ENCODE data around the gene TDRD10.

The TDRD10 gene

DNA sequence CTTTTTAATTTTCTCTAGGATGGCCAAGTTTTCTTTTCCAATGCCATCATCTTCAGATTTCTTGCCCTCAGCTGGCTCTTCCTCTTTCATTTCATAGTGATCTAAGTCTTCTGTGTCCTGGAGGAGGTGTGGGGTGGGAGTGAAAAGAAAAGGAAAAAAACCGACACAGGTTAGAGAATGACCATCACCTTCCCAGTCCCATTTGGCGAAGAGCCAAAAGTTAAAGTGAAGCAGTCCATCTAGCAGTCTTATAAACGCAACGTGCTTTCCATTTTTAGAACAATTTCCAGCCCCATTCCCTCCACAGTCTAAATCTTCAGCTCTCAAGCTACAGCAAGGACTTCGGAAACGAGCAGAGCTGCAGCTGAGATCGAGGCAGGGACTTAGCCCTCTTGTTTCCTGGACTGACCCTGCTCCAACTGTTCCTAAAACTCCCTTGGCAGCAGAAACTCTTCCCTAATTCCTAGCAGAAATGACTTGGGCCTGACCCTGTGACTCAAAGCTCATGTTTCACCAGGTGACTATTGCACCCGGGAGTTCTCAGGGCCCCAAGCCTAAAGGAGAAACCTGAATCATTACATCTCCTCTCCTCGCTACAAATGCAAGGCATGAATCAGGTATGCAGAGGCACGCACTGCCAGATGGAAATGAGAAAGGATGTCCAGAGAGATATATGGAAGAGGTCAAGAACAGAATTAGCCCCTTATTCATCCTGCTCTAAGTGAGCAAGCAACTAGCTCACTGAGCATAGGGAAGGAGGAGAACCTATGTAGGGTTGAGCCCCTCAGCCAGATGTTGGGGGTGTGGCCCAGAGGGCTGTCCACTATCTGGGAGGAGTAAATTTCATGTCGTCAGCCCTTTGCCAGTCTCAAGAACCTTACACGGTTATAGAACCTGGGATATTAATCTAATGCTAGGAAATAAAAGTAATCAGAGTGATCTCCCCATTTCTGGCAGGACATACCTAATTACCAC lies 51.3 kb downstream of the TDRD10 start:
- no peak for DNase-seq (ENCODE audit: low read depth in 2 of 2)

DNA sequence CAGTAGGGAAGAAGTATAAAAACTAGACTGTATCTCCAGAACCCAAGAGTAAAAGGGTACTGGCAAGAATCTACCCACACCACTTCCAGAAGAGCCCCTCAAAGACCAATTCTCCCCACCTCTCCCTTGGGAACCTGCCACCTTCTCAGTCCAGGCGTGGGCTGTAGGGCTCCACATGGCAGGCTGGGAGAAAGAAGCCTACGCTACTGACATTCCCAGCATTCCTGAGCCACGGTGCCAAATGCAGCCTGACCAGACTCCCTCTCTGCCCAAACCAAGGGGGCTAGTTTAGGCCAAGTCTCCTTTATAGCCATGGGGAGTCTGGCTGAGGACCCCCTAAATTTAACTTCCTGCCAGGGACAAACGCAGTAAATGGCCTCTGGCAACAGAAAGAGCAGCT lies 54.4 kb downstream of the TDRD10 start:
- DNase-seq (ENCODE audit: low read depth in 2 of 2), result no peak

DNA sequence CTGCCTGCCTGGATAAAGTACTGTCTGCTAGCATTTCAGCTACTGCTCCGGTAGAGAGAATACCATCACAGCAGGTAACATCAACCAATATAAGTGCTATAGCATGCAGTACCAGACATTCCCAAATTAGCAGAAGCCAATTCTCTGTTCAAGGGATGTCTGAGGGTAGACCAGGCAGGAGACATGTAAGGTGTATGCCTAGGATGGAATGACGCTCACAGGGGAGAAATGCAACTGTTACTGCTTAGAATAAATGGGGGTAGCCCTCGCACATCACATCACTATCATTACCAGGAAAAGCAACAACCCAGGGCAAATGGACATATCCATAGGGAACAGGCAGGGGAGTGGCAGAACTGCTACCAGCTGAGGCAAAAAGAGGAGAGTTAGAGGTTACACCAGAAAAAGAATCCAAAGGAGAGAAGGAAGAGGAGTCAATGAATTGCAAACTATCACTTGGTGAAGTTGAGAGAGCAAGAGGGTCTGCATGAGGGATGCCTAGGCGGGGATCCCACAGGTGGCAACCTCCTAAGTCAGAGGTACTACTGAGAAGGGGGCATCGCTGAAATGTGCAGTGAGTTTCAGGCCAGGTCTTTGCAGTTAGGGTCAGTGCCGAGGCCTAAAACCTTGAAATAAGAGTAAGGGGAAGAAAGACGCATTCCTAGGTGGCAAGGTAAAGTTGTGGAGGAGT lies 55.4 kb downstream of the TDRD10 start:
- no peak for DNase-seq (ENCODE audit: low read depth in 2 of 2)

DNA sequence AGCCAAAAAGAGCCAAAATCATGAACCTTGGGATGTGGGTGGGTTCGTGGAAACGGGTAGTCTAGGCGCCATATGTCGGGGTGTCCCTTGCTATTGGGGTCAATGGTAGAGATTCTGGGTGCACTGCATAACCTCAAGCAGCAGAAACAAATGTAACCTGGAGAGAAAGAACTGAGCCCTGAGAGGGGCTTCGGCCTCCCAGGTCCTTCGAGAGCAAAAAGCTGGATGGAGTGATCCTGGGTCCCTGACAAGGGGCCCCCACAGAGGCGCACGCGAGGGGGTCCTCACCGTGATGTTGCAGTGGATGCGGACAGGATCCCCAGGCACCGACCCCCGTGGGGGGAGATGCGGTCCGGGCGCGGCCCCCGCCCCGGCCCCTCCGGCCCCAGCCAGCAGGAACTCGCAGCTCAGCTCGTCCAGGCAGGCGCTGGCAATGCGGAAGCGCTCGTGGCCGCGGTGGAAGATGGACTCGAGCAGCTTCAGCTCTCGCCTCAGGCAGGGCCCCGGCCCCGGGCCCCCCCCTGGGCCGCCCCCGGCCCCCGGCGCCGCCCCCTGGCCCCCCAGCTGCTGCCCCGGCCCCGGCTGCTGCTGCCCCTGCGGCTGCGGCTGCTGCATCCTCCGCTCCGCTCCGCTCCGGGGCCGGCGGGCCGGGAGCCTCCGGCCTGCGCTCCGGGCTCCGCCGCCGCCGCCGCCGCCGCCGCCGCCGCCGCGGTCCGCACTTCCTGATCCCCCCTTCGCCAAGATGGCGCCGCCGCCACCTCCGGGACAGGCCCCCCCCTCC lies 56.1 kb downstream of the TDRD10 start, which contains the start of gene UBE2Q1:
UBE2Q1 (minus strand) TSS at position 724 of the 781 bp plus-strand sequence; CDS start at position 615, 109 bp downstream.
- DNase-seq (ENCODE audit: low read depth in 2 of 2), result peak in 1 of 2 donors; percentile 8

DNA sequence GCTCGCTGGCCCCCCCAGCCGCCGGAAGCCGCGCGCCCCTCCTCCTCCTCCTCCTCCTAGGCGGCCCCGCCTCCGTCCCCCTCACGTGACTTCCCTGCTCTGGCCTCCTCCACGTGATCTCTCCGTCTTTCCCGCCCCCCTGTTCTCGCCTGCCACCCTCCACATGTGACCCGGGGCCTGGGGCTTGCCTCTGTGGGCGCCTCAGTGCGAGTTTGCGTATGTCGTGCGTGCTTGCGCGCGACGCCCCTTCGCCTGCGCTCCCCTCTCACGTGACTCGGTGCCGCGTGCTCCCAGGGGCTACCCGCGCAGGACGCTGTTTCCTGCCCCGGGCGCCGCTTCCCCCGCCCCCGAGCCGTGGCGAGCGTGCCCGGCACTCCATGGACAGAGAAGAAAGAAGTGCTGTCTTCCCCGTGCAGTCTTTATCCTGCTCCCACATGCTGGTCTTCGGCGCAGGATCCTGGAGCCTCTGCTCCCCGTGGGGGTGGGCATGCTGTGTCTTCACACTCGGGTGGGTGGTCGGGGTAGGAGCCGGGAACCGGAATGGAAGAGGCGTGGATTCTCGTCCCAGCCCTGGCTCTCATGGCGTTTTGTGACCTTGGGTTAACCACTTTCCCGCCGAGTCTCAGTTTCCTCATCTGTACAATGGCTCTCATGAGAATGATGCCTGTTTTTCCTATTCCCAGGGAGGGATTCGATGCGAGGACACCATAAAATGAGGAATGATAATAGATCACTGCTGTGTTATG lies 56.9 kb downstream of the TDRD10 start:
- peak; percentile 99 for DNase-seq (ENCODE audit: low read depth in 2 of 2)

DNA sequence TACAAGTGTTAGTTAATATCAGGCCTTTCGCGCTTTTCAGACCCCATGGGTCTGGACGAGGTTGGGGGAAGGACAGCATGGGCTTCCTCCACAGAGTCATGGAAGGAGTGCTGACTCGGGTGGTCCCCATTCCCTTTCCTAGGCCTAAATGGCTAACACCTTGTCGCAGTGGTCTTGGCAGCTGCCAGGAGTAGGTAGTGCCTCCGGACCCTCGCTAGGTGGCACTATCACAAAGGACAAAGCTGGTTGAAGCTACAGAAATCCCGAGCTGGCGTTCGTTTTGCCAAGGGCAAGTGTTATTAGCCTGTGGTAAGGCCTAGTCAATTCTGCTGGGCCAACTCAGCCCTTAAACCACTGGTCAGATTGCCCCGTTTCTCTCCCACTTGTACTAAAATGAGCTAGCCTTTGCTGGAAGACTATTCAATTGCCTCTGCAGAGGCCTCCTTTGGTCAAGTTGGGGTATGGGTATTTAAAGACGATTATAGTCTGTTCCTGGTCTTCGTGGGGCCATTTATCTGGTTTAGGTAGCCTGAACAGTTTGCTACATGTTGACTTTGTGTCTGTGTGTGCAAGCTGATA lies 57.5 kb downstream of the TDRD10 start:
- peak; percentile 68 to 71 for DNase-seq (ENCODE audit: low read depth in 2 of 2)

DNA sequence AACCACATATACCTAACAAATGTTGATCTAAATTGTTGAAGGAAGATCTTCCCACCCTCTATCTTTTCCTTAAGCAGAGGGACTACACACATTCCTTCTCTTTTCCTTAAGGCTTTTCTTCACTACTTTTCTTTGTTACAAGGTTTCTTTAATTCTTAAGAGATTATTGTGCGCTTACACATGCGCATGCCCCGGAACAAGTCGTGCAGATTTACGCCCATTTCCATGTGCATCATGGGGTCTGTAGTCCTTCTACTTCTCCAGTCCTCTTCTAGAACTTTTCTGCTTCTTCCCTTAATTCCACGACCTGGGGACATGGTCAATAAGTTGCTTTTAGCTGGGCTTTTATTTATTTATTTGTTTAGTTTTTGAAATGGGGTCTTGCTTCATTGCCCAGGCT lies 63.9 kb downstream of the TDRD10 start:
- DNase-seq (ENCODE audit: low read depth in 2 of 2), result no peak

DNA sequence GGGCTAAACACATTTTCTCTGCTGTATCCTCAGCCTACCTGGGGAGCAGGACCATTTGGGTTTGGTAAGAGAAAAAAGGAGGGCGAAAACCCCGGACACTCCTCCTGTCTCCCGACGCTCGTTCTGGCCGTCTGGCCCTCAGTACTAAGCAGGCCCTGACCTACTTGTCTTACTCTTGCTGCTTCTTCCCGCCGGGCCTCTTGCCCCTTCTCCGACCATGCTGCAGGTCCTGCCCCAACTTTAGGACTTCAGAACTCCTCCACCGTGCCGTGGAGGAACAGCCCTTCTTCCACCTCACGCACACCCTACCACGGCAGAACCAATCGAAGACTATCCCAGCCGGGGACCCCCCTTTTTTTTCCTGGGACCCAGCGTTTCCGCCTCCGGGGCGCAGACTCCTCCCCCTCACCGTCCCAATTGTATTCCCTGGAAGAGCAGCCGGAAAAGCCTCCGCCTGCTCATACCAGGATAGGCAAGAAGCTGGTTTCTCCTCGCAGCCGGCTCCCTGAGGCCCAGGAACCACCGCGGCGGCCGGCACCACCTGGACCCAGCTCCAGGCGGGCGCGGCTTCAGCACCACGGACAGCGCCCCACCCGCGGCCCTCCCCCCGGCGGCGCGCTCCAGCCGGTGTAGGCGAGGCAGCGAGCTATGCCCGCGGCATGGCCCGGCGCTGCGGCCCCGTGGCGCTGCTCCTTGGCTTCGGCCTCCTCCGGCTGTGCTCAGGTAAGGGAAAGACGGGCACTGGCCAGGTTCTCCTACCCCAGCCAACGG lies 65.6 kb downstream of the TDRD10 start, which contains the start of gene CHRNB2:
CHRNB2 (plus strand) TSS at position 393 of the 771 bp plus-strand sequence; CDS start at position 660, 267 bp downstream.
- peak; percentile 51 to 54 for DNase-seq (ENCODE audit: low read depth in 2 of 2)

DNA sequence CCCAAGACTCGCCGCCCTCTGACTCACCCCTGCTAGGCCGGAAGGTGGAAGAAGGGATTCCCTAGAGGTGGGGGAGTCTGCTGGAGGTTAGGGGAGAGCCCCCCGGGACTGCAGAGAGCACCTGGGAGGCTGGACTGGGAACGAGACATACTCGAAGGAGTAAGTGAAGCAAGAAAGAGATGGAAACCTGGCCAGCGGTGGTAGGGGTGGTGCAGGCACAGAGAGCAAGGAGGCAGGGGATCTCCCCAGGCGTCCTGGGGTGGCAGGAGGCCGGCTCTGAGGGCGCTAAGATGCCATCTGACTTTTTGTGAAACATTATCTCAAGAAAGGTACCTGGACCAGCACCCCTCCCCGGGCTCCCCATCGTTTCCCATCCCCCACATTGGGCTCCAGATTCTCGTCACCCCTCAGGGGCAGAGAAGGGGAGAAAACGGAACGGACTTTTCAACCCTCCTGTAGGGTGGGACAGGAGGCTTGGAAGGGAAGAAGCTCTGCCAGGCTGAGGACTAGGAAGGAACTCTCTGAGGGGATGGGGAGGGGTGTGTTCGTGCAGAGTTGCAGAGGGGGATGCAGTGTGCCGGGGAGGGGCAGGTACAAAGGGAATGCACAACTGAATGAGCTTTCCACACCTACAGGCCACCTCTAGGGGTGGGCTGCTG lies 66.3 kb downstream of the TDRD10 start:
- no peak for DNase-seq (ENCODE audit: low read depth in 2 of 2)

DNA sequence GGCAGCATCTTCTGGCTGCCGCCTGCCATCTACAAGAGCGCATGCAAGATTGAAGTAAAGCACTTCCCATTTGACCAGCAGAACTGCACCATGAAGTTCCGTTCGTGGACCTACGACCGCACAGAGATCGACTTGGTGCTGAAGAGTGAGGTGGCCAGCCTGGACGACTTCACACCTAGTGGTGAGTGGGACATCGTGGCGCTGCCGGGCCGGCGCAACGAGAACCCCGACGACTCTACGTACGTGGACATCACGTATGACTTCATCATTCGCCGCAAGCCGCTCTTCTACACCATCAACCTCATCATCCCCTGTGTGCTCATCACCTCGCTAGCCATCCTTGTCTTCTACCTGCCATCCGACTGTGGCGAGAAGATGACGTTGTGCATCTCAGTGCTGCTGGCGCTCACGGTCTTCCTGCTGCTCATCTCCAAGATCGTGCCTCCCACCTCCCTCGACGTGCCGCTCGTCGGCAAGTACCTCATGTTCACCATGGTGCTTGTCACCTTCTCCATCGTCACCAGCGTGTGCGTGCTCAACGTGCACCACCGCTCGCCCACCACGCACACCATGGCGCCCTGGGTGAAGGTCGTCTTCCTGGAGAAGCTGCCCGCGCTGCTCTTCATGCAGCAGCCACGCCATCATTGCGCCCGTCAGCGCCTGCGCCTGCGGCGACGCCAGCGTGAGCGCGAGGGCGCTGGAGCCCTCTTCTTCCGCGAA lies 69.4 kb downstream of the TDRD10 start:
- no peak for DNase-seq (ENCODE audit: low read depth in 2 of 2)

DNA sequence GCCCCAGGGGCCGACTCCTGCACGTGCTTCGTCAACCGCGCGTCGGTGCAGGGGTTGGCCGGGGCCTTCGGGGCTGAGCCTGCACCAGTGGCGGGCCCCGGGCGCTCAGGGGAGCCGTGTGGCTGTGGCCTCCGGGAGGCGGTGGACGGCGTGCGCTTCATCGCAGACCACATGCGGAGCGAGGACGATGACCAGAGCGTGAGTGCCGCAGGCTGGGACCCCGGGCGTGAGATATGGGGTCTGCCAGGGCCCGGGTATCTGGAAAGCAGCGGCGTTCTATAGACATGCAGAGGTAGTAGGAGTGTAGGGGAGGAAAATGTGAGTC lies 69.9 kb downstream of the TDRD10 start:
- DNase-seq (ENCODE audit: low read depth in 2 of 2), result no peak

DNA sequence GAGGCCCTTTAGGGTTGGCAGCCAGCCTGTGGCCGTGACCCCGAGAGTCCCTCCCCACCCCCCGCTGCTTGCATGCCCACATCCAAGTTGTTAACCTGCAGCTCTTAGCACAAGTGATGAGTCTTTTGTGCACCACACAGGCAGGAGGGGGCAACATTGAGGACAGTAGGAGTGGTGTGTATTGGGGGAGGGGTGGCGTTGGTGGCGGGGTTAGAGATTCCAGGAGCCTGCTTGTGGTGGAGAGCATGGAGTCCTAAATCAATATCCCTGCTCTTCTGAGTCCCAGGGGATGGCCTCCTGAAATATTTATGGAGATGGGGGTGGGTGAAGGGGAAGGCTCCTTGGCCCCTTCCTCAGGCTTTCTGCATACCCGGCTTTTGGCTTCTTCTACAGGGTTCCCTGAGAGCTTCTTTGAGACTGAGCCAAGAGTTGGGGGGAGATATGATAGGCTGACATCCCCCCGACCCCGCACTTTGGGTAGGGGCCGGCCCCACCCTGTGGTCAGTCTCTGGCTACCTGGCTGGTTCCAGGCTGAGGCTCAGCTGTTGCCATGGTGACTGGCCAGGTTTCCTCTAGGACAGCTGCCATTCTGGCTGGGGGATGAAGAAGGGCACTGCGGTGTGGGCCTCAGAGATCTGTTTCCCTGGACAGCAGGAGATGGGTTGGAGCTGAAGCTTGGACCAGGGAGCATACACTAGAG lies 70.6 kb downstream of the TDRD10 start:
- DNase-seq (ENCODE audit: low read depth in 2 of 2), result no peak

DNA sequence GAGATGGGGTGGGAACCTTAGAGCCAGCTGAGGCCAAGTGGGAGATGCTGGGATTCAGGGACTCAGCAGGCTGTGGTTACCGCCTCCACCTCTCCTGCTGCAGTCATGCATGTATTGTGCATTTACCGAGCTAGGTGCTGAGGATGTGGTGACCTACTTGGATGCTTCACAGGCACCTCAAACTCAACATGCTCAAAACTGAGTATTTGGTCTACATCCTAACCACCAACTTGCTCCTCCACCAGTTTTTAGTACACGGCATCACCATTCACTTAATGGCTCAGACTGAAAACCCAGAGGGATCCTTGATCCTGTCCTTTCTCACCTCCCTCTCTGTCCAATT lies 71.1 kb downstream of the TDRD10 start:
- no peak for DNase-seq (ENCODE audit: low read depth in 2 of 2)

DNA sequence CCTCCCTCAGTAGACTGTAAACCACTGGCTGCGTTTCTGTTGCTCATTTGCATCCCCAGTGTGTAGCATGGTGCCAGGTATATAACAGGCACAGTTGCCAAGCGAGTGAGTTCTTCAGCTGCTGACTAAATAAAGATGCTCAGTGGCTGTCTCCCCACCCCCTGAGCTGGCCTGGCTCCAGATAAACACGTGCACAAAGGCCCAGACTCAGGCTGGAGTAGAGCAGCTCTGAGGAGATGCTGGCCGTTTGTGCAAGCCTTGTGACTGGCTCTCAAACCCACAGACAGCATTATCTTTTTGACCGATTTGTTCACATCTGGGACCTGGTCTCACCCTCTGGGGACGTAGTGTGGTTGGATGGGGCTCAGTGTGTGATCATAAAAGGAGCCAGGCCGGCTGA lies 72.7 kb downstream of the TDRD10 start:
- no peak for DNase-seq (ENCODE audit: low read depth in 2 of 2)

DNA sequence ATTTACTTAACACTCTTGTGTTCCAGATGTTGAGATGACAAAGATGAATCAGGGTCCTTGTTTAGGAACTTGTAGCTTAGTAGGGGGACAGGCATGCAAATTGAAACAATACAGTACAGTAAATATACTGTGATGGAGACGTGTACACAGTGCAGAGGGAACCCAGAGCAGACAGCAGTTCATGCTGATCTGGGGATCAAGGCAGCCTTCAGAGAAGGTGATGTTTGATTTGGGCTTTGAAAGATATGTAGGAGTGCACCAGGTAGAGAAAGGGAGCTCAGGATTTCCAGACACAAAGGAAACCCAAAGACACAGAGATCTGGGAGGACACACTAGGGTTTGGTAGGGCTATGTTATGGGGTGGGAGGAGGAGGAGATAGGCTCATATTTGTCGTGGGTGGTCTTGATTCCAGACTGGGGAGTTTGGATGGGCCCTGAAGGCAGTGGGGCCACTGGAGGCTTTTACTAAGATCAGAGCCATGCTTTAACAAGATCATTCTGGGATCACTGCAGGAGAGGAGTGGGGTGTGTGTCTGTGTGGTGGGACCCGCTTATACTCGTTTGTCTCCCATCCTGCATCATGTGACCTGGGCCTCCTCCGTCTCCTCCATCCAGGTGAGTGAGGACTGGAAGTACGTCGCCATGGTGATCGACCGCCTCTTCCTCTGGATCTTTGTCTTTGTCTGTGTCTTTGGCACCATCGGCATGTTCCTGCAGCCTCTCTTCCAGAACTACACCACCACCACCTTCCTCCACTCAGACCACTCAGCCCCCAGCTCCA lies 73.3 kb downstream of the TDRD10 start:
- DNase-seq (ENCODE audit: low read depth in 2 of 2), result no peak

DNA sequence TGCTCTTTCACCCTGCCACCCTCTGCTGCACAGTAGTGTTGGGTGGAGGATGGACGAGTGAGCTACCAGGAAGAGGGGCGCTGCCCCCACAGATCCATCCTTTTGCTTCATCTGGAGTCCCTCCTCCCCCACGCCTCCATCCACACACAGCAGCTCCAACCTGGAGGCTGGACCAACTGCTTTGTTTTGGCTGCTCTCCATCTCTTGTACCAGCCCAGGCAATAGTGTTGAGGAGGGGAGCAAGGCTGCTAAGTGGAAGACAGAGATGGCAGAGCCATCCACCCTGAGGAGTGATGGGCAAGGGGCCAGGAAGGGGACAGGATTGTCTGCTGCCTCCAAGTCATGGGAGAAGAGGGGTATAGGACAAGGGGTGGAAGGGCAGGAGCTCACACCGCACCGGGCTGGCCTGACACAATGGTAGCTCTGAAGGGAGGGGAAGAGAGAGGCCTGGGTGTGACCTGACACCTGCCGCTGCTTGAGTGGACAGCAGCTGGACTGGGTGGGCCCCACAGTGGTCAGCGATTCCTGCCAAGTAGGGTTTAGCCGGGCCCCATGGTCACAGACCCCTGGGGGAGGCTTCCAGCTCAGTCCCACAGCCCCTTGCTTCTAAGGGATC lies 74.0 kb downstream of the TDRD10 start:
- DNase-seq (ENCODE audit: low read depth in 2 of 2), result no peak

DNA sequence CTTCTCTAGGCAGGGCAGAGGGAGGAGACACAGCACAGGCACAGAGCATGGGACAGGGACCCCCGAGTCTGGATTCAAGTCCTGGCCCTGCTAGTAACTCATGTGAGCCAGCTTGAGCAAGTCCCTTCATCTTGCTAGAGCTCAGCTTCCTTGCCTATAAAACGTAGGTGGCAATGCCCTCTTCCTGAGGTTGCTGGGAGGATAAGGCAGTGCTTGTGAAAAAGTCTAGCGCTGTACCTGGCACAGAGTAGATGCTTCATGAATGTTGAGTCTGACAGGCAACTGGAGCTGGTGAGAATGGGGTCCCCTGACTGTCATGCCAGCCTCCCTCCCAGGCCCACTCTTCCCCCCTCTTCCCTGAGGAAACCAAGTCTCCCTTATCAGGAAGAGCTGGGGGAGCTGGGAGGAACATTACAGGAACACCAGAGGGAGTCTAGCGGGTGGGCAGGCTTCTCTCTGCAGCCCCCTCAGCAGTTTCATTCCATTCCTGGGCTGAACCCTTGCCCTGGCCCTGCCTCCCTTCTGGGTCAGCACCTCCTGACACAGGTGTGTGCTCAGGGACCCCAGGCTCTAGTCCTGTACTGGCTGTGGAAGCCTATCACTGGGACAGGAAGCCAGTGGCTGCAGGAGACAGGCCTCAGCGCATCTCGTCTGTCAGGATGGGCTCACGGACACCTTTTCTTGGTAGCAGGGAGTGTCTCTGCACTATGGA lies 75.5 kb downstream of the TDRD10 start:
- DNase-seq (ENCODE audit: low read depth in 2 of 2), result no peak

Measured in stimulated activated CD8-positive, alpha-beta memory T cell treated with anti-CD3 and anti-CD28 coated beads, Interleukin-15, amount 100 ng/mL, for 48 hours (primary cell).